Stimulated activated CD8-positive, alpha-beta memory T cell treated with anti-CD3 and anti-CD28 coated beads, Interleukin-4, amount 100 ng/mL, for 24 hours (primary cell): ENCODE data around the gene CAMK1D.
"Not testable (repeated sequence)": the region's sequence is repeated elsewhere in the genome, so short reads cannot be mapped to it uniquely, and the experiment has no call there.

Source experiments
- DNase-seq: peaks from one replicate; pipeline ENCODE4 v3.0.0-alpha.2; 2020; ENCODE audit warnings: low read depth

Gene CAMK1D

DNA sequence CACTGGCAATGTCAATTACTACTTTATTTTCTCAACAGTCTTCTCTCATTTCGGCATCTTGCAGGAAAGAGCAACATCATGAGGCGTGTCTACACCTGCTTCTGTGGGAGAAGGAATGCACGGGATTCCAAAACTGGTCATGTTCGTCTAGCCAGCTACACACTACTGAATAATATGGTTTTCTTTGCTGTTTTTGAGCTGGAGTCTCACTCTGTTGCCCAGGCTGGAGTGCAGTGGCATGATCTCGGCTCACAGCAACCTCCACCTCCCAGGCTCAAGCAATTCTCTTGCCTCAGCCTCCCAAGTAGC lies 376.2 kb downstream of the CAMK1D start:
- DNase-seq: not testable (repeated sequence)

DNA sequence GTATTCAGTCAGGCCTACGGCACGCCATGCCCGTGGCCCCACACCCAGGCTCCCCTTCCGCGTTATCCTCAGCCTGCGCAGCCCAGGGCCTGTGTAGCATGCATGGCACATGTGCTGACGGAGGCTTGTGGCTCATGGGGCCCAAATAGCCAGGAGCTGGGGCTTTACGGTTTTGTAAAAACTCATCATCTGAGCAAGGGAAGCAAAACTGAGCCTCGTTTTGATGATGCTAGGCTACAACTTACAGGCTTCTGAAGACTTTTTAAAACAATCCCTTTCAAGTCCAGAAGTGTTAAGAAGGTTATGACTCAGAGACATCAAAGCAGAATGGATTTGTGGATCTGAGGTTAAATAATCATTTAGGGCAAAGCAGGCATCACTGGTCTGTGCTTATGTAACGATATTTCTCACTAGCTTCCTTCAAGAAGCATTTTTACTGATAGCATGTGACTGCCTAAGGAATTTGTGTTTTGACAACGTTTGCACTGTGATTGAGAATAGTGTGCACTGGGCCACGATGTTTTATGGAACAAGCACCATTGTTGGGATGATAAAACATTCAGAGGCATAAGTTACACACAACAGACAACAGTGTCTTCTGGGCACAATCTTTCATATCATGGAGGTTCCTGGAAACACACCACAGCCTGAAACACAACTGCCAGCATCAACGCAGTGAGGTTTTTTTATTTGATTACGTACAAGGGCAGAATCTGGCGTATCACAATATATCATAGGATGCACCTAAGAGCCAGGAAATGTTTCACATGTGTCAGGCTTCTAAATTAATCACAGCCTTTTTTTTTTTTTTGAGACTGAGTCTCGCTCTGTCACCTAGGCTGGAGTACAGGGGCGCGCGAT lies 377.9 kb downstream of the CAMK1D start:
- no peak for DNase-seq

DNA sequence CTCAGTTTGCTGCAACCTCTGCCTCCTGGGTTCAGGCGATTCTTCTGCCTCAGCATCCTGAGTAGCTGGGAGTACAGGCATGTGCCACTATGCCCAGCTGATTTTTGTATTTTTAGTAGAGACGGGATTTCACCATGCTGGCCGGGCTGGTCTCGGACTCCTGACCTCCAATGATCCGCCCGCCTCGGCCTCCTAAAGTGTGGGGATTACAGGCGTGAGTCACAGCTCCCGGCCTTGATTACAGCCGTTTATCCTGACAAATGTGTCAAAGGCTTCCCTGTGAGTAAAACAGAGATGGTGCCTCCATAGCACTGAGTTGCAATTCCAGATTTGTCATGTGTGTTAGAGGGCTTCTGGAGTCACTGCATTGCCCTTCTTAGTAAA lies 378.5 kb downstream of the CAMK1D start:
- DNase-seq: no peak

DNA sequence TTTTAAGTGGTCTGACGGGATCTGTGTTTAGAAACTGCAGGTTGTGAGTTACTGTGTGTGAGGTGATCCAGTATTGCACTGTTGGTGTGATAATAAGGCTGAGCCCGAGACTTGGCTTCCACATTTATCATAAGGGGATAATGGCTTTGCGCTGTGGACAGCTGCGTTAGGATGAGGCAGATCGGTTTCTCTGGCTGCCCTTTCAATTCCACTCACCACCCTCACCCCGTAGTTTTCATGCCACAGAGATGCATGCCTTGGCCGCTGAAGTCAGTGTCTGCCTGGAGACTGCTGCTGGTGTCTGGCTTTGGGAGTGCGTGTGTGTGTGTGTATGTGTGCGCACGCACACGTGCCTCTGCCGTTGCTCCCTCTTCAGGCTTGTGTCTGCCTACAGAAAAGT lies 379.1 kb downstream of the CAMK1D start:
- DNase-seq: no peak

DNA sequence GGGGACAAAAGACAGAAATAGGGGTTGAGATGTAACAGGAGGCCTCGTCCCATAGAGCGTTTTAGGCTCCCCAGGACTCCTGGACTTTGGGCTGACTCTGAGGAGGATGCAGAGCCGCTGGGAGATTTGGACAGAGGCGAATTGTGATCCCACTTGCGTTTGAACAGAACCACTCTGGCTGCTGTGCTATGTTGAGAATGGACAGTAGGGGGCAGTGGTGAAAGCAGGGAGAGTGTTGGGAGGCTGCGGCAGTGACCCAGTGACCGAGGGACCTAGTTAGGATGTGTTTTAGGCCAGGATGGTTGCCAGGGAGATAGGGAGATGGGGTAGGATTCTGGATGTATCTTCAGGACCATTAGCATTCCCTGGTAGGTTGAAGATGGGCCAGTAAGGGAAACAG lies 380.5 kb downstream of the CAMK1D start:
- no peak for DNase-seq

DNA sequence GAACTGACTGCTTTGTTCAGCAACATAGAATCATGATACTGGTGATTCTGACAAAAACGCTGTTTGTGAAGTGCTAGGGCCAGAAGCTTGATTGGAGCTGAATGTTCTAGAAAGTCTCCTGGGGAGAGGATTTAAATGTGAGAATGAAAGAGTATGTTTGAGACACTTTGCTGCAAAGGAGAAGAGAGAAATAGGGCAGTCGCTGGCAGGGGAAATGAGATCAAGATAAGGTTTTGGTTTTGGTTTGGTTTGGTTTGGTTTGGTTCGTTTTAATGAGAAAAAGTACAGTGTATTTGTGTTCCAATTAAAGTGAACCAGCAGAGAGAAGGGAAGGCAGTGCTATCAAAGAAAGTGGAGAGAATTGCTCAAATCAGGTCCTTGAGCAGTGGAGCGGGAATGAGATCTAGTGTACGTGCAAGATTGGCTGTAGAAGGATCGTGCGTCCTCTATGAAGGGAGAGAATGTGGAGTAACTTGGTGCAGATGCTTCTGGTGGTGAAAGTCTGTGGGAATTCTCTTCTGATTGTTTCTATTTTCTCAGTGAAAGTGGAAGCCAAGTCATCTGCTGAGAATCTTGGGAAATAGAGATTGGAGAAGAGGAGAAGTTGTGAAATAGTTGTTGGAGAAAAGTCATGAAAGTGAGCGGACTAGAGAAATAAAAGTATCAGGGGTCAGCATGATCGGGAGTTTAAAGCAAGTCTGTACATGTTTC lies 381.6 kb downstream of the CAMK1D start:
- no peak for DNase-seq

DNA sequence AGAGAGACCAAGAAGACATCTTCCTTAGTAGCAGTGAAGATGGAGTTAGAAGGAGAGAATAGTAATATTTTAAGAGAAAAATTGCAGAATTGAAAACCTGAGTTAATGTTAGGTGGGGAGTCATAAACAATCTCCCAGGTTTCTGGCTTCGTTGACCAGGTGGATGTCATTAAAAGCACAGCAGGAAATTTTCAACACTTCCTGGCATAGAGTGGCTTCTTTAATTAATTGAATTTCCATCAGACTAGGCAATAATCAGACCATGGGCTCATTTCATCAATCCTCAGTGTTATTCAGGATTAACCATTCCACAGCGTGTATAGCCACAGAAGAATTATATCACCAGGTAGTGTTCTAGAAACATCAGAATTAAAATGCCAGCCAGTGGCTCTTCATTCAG lies 383.9 kb downstream of the CAMK1D start:
- DNase-seq: no peak

DNA sequence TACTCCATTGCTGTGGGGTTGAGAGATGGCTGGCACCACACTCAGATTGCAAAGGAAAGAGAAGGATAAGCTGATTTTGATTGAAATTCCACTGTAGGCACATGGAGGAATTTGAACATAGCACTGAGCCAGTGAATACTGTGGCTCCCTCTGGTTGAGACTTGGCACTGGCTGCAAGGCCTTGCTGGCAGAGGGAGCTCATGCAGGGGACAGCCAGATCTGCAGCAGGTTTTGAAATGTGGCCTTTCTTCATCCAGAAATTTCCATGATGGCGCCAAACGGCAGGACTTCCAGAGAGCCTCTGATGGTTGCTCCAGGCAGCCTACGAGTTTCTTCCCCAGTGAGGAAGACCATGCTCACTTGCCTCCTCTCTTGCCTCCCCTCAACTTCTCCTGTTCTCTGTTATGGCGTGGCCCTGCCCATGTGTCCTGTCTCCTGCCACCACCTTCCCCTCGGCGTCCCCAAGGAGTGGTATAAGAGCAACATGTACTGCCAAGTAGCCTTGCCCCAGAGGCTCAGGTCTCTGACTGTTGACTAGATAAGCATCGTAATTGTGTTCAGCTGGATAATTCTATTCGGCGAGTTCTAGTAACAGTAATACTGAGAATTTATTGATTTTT lies 386.6 kb downstream of the CAMK1D start:
- DNase-seq: no peak

DNA sequence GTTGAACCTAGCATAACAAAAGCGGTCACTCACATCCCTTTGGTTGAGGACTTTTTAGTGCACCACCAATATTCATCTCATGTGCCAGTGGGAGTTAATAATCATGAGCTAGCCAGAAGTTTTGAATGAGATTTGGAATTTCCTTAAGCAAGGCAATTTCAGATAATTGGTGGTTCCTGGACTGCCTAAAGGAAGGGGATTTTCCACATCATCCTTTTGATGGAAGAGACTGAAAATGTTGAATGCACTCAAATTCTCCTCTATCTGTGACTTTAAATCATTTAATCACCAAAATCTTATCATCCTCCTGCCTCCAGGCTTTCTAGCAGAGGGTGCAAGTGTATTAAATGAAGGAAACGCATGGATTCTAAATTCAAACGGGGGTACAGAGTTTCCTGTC lies 391.5 kb downstream of the CAMK1D start:
- no peak for DNase-seq

DNA sequence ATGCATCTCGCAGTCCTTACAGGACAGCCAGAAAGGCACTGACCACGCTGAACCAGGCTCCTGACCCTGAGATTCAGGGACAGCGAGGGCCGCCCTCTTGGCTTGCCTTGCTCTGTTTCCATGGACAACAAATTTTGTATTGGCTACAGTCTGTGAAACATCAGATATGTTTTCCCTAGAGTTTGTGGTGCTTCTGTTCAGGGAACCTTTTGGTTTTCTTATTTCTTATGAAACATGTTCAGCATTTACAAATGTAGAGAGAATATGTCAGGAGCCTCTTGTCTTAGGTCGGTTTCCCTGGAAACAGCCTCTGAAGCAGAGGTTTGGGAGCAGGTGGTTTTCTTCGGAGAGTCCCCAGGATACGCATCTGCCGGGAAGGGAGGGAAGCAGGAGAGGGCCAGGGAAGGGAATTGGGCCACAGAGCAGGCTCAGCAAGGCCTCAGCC lies 392.0 kb downstream of the CAMK1D start:
- no peak for DNase-seq

DNA sequence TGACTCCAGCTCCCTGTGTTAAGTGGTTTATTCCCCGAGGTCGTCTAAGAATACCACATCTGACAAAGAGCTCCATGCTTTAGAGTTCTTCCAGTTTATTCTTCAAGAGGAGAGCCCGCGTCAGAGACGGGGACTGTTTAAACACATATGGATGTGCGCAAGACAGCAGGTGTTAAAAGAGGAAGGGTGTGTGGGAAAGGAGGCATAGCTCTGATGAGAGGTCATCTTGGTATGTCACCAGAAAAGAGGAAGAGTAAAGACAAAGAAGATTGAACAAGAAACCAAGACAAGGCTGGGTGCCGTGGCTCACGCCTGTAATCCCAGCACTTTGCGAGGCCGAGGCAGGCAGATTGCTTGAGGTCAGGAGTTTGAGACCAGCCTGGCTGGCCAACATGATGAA lies 393.4 kb downstream of the CAMK1D start:
- no peak for DNase-seq

DNA sequence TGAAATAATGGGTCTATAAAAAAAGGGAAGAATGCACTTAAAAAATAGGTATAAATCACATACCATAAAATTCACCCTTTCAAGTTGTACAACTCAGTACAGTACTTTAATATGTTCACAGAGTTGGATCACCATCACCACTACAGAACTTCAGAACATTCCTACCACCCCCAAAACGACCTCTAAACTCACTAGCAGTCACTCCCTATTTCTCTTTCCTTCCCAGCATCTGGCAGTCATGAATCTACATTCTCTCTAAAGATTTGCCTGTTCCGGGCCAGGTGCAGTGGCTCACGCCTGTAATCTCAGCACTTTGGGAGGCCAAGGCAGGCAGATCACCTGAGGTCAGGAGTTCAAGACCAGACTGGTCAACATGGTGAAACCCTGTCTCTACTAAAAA lies 394.1 kb downstream of the CAMK1D start:
- DNase-seq: not testable (repeated sequence)

DNA sequence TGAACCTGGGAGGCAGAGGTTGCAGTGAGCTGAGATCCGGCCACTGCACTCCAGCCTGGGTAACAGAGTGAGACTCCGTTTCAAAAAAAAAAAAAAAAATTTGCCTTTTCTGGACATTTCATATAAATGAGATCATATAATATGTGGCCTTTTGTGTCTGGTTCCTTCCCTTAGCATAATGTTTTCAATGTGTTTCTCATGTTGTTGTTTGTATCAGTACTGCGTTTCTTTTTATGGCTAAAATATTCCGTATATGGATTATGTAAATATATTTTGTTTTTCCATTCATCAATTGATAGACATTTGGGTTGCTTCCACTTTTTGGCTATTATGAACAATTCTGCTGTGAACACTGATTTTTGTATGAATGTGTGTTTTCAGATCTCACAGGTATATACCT lies 394.6 kb downstream of the CAMK1D start:
- DNase-seq: no peak

DNA sequence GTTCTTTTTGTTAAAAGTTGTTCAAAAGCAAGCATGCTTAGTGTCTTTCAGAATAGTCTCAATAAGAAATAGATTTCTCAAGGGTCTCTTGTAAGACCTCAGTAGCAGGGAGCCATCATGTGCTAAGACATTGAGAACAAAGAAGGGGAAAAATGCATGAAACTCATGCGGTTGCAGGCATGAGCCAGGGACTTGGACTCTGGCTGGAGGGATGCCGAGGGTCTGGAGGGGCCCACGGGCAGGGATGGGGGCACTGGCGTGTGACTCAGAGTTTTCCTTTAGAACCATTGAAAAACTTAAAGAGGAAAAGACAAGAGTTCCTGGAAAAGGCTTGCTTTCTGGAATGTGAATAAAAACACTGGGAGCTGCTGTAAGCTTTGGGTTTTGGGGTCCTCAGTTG lies 398.8 kb downstream of the CAMK1D start:
- no peak for DNase-seq

DNA sequence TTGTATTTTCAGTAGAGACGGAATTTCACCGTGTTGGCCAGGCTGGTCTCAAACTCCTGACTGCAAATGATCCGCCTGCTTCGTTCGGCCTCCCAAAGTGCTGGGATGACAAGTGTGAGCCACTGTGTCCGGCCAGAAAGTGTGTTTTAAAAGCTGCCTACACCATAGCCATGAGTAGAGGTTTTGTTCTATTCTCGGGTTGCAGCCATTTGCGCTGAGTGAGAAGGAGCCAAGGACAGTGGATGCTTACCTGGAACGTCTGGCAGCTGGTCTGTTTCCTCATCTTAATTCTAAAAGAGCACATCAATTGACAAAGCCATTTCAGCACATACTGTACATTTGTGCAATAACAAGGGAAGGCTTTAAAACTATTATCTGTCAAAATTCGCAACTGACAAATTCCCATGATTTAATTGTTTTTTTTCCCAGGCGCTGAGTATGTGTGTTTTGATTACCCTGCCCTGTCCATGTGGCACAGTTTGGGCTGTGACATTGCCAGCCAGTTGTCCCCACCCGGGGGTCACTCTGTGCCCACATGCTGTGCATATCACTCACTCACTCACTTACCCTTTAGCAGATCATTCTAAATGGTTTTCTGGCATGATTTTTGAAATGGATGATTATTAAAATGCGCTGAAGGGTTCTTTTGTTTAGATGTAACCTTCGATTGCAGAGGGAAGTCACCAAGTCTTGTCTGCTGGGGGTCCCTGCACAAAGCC lies 400.6 kb downstream of the CAMK1D start:
- DNase-seq: no peak

DNA sequence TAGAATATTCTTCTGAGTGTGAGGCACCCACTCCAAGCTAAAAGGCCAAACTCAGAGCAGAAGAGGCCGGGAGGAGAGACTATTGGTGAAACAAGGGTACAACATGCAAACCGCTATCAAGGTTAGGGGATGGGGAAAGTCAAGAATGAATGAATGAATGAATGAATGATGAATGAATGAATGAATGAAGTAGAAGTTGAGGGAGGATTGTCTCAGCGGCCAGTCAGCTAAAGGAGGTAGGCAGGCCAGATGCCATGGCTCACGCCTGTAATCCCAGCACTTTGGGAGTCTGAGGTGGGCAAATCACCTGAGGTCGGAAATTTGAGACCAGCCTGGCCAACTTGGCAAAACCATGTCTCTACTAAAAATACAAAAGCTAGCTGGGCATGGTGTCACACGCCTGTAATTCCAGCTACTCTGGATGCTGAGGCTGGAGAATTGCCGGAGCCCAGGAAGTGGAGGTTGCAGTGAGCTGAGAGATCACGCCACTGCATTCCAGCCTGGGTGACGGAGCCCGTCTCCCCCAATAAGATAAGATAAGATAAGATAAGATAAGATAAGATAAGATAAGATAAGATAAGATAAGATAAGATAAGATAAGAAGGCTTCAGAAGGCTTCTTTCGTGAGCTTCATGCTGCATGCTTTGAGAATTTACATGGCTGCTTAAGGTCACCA lies 401.3 kb downstream of the CAMK1D start:
- no peak for DNase-seq

DNA sequence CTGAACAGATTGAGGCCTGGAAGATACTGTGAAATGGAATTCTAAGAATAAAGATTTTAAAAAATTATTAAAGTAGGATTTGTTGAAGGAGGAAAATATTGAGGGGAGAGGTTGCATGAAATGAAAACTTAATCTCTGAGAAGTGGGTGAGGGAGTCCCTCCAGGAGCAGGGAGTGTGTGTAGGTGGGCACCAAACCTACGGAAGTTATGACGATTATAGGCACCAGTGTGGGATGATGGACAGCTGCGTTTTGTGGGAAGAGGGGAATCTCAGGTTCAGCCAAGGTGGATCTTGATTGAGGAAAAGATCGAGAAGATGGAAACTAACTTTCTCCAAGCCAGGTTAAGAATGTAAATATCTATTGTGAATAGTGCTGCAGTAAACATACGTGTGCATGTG lies 405.7 kb downstream of the CAMK1D start:
- DNase-seq: no peak

DNA sequence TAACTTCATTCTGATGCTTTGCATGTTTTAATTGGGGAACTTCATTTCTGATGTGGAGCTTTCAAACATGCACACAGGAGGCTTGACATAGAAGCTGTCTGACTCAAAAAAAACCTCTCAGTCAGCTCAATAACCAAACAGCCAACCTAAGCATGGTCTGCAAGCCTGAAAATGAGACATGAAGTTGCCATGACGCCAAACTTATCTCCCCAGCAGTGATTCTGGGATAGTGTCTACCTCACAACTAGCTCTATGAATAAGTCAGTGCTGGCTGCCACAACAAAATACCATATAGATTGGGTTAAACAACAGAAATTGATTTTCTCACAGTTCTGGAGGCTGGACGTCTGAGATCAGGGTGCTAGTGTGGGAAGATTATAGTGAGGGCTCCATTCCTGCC lies 408.0 kb downstream of the CAMK1D start:
- no peak for DNase-seq

DNA sequence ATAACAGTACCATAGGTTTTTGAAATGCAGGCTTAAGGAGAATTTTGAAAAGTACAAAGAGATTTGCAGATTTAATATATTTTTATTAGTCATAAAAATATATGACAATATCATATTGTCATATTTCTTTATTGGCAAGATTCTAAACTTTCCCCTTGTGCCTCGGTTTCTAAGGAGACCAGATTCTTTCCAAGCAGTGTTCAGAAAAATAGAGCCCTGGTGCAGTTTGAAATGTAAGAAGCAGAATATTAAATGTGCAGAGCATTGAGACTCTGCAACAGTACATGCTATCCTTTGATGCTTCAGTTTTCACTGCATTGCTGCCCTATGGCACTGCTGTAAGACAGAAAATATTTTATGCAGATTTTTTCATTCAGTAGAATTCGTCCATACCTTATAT lies 408.9 kb downstream of the CAMK1D start:
- DNase-seq: no peak

DNA sequence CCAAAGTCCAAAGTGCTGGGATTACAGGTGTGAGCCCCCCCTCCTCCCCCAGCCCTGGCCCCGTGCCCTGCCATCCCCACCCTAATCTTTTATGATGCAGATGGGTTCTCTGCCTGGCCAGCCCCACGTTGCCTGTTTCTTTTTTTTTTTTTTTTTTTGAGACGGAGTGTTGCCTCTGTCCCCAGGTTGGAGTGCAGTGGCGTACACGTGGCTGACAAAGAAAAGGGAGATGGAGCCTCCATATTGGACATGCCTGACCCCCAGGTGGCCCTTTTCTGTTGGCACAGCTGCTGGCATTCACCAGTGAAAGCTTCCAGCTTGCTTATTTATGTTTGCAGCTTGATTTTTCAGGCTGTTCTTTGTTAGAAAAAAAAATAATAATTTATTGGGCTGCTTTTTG lies 416.9 kb downstream of the CAMK1D start:
- DNase-seq: no peak

DNA sequence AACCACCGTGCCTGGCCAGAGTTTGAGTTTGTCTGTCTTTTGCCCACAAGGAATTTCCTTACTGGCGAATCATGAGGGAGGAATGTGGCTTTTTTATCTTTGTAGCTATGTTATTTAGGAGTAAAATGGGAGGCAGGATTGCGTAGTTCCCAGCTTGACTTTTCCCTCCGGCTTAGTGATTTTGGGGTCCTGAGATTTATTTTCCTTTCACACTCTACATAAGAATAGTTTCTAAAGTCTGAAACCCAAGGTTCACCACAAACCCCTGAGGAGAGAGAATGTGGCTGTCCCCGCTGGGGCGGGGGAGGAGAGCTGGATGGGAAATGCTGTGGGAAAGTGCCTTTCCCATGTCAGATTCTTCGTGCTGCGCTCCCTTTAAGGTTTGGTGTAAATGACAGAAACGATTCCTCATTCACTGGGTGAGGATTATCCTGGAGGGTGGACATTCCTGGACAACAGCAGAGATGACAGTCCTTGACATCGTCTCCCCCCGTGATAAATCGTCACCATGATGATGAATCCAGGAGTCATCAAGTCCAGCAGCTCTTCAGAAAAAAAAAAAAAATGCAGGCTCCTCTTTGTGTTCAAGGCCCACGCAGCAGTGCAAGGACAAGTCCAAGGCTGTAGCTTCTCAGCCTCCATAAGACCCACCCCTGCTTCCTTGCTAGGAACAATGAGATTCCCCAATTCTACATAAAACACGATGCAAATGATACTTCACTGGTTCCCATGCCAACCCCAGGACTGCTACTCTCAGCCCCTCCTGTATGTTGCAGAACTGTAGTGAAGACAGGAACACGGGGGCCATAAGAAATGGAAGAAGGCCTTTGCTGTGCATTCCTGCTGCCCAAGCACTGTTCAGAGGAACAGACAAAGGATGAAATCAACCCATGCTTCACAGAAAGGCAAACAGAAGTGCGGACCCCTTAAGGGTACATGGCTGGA lies 419.1 kb downstream of the CAMK1D start:
- no peak for DNase-seq
